Activated CD4-positive, alpha-beta T cell treated with anti-CD3 and anti-CD28 coated beads, Interleukin-2, amount 10 ng/mL, durations not matched to agents 24 days and 14 days (primary cell): ENCODE measurements around the gene MAP2K2. TPM values are rescaled to one million over a fixed set of nuclear protein-coding genes. Genes with fewer than 3 reads are reported as not detected.

ENCODE experiments used
- DNase-seq: peaks from one replicate; pipeline ENCODE4 v3.0.0; 2022
- H3K27ac Mint-ChIP-seq: one replicate; pipeline ENCODE4 v1.8.0; 2022; ENCODE audit warnings: mild to moderate bottlenecking, mixed read lengths
- H3K27me3 Mint-ChIP-seq: one replicate; pipeline ENCODE4 v1.8.0; 2022; ENCODE audit warnings: mixed read lengths
- H3K36me3 Mint-ChIP-seq: one replicate; pipeline ENCODE4 v1.8.0; 2022; ENCODE audit warnings: low read depth, mild to moderate bottlenecking, mixed read lengths
- H3K4me1 Mint-ChIP-seq: one replicate; pipeline ENCODE4 v1.8.0; 2021; ENCODE audit warnings: mixed read lengths
- H3K4me3 Mint-ChIP-seq: one replicate; pipeline ENCODE4 v1.8.0; 2022; ENCODE audit warnings: mild to moderate bottlenecking, moderate library complexity, mixed read lengths
- H3K9me3 Mint-ChIP-seq: one replicate; pipeline ENCODE4 v1.8.0; 2021; ENCODE audit warnings: mixed read lengths
- intact Hi-C: fragments of 100-400 bp; cut with micrococcal nuclease; formaldehyde crosslinking; loops from one replicate; pipeline ENCODE4 v1.15.1; 2023
- total RNA-seq: library from RNA; stranded (reverse); gene quantifications from 2 replicates; pipeline ENCODE4 v1.2.3, GENCODE V29; 2022

Gene MAP2K2
- total RNA-seq, 1 donor from 2014 or later: 135 TPM

GRCh38 chr19:4120559-4121272 lies 3.2 kb downstream of the MAP2K2 start:
- Mint-ChIP-seq H3K9me3 (no peaks in the 10 kb centered on the region), H3K4me3 (no peak overlapping the region), H3K36me3 (peaks cover 12% of the 10 kb centered on the region), H3K27me3 (no peaks in the 10 kb centered on the region), H3K4me1 (peaks cover 29% of the 10 kb centered on the region), H3K27ac (peak overlapping the region; percentile 12)
- intact Hi-C loops: loop anchor here (5.0 kb wide), 1 partner anchor 53 kb away; the partner anchor contains the start of gene ZBTB7A
- no peak for DNase-seq

GRCh38 chr19:4119763-4120162 lies 4.2 kb downstream of the MAP2K2 start:
- H3K4me3 Mint-ChIP-seq: no peak overlapping the region
- peaks cover 36% of the 10 kb centered on the region for H3K4me1 Mint-ChIP-seq
- no peaks in the 10 kb centered on the region for H3K27me3 Mint-ChIP-seq
- no peak for DNase-seq
- H3K36me3 Mint-ChIP-seq: peaks cover 15% of the 10 kb centered on the region
- peak overlapping the region; percentile 70 for H3K27ac Mint-ChIP-seq
- no peaks in the 10 kb centered on the region for H3K9me3 Mint-ChIP-seq
- intact Hi-C loops: loop anchor here (5.0 to 10.0 kb wide), 2 partner anchors 52 to 115 kb away; partner anchors contain the start of genes PIAS4 and ZBTB7A

GRCh38 chr19:4115818-4116385 lies 8.0 kb downstream of the MAP2K2 start:
- Mint-ChIP-seq H3K4me3 (no peak overlapping the region), H3K36me3 (peaks cover 36% of the 10 kb centered on the region), H3K9me3 (no peaks in the 10 kb centered on the region), H3K27me3 (no peaks in the 10 kb centered on the region), H3K27ac (no peak overlapping the region), H3K4me1 (peaks cover 24% of the 10 kb centered on the region)
- intact Hi-C loops: loop anchor here (10.0 kb wide), 1 partner anchor 111 kb away; the partner anchor contains the start of gene PIAS4
- DNase-seq: no peak

DNA sequence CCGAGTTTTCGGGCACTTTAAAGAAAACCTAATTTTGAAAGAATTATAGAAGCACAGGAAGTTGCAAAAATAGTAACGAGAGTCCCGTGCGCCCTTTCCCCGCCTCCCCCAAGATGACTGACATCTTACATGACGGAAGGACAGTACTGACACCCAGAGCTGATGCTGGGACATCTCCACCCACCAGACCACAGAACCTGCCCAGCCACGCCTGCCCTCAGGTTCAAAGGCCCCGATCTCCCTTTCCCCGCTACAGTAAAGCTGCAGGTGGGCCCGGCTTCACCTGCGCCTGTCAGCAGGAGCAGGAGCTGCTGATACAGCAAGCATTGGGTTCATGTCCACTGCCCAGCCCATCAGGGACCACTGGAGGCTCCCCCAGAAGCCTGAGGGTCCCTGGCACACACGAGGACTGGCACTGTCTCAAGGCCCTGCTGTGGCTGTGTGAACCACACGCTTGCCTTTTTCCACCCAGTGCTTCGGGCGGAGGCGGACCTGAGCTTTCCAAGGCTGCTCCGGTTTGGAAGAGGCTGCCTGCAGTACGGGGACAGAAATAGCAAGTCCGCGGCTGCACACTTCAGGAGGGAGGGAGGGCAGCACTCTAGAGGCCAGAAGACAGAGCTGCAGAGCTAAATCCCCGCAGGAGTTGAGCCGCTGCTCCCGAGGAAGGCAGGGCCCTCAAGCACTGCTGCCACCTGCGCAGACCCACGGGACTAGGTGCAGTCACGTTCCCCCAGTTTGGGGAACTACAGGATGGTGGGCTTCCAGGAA lies 8.7 kb downstream of the MAP2K2 start:
- no peaks in the 10 kb centered on the region for H3K9me3 Mint-ChIP-seq
- peaks cover 42% of the 10 kb centered on the region for H3K36me3 Mint-ChIP-seq
- peak overlapping the region; percentile 65 for H3K27ac Mint-ChIP-seq
- DNase-seq: peak; percentile 90
- peak overlapping the region; percentile 60 for H3K4me3 Mint-ChIP-seq
- H3K4me1 Mint-ChIP-seq: peaks cover 23% of the 10 kb centered on the region
- H3K27me3 Mint-ChIP-seq: no peaks in the 10 kb centered on the region
- intact Hi-C loops: loop anchor here (10.0 kb wide), 1 partner anchor 110 kb away; the partner anchor contains the start of gene PIAS4

GRCh38 chr19:4114181-4114580 lies 9.7 kb downstream of the MAP2K2 start:
- intact Hi-C loops: loop anchor here (10.0 kb wide), 1 partner anchor 109 kb away; the partner anchor contains the start of gene PIAS4
- peaks cover 28% of the 10 kb centered on the region for H3K4me1 Mint-ChIP-seq
- no peaks in the 10 kb centered on the region for H3K27me3 Mint-ChIP-seq
- peak overlapping the region; percentile 20 for H3K27ac Mint-ChIP-seq
- no peak overlapping the region for H3K4me3 Mint-ChIP-seq
- DNase-seq: no peak
- peaks cover 48% of the 10 kb centered on the region for H3K36me3 Mint-ChIP-seq
- no peaks in the 10 kb centered on the region for H3K9me3 Mint-ChIP-seq

DNA sequence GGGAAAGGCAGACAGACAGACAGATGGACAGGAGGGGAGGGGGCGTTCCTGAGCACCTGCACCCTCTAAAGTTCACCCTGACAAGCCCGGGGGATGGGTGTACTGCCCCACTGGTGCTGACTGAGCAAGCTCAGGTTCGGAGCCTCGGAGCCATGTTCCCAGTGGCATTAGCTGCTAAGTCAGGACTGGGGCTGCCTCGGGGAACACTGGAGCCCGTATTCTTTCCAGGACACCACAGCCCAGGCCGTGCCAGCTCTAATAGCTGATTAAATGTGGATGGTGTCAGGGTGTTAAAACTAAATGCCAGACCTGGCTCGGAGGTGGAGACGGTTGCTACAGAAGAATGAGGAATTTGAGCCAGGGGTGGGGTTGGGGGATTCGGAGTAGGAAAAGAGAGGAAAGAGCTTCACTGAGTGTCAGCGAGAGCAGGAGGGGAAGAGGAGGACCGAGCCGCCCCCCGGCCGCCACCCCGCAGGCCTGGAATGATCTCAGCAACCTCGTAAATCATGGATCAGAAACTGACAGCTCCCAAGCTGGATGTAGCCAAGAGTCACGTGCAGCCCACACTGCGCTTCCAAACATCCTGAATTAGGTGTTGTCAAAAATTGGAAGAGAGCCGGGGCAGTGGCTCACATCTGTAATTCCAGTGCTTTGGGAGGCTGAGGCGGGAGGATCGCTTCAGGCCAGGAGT lies 10.4 kb downstream of the MAP2K2 start:
- no peak for DNase-seq
- no peaks in the 10 kb centered on the region for H3K27me3 Mint-ChIP-seq
- H3K36me3 Mint-ChIP-seq: peaks cover 53% of the 10 kb centered on the region
- intact Hi-C loops: loop anchor here (10.0 kb wide), 1 partner anchor 109 kb away; the partner anchor contains the start of gene PIAS4
- H3K9me3 Mint-ChIP-seq: no peaks in the 10 kb centered on the region
- no peak overlapping the region for H3K4me3 Mint-ChIP-seq
- H3K27ac Mint-ChIP-seq: peak overlapping the region; percentile 14
- peaks cover 32% of the 10 kb centered on the region for H3K4me1 Mint-ChIP-seq

- intact Hi-C loops: loop anchor here (10.0 kb wide), 1 partner anchor 108 kb away; the partner anchor contains the start of gene PIAS4
- Mint-ChIP-seq H3K36me3 (peaks cover 56% of the 10 kb centered on the region), H3K27ac (no peak overlapping the region)
Measured at GRCh38 chr19:4112367-4112766, 11.6 kb downstream of the MAP2K2 start.

GRCh38 chr19:4109626-4109945 lies 14.3 kb downstream of the MAP2K2 start:
- H3K36me3 Mint-ChIP-seq: peaks cover 67% of the 10 kb centered on the region
- DNase-seq: no peak
- no peaks in the 10 kb centered on the region for H3K27me3 Mint-ChIP-seq
- intact Hi-C loops: no loop called here
- no peak overlapping the region for H3K27ac Mint-ChIP-seq
- no peaks in the 10 kb centered on the region for H3K9me3 Mint-ChIP-seq
- peaks cover 41% of the 10 kb centered on the region for H3K4me1 Mint-ChIP-seq
- no peak overlapping the region for H3K4me3 Mint-ChIP-seq

More at GRCh38 chr19:4112367-4112766, 11.6 kb downstream of the MAP2K2 start:
- no peaks in the 10 kb centered on the region for H3K27me3 Mint-ChIP-seq
- no peak for DNase-seq
- H3K4me1 Mint-ChIP-seq: peaks cover 34% of the 10 kb centered on the region
- no peaks in the 10 kb centered on the region for H3K9me3 Mint-ChIP-seq
- H3K4me3 Mint-ChIP-seq: no peak overlapping the region

DNA sequence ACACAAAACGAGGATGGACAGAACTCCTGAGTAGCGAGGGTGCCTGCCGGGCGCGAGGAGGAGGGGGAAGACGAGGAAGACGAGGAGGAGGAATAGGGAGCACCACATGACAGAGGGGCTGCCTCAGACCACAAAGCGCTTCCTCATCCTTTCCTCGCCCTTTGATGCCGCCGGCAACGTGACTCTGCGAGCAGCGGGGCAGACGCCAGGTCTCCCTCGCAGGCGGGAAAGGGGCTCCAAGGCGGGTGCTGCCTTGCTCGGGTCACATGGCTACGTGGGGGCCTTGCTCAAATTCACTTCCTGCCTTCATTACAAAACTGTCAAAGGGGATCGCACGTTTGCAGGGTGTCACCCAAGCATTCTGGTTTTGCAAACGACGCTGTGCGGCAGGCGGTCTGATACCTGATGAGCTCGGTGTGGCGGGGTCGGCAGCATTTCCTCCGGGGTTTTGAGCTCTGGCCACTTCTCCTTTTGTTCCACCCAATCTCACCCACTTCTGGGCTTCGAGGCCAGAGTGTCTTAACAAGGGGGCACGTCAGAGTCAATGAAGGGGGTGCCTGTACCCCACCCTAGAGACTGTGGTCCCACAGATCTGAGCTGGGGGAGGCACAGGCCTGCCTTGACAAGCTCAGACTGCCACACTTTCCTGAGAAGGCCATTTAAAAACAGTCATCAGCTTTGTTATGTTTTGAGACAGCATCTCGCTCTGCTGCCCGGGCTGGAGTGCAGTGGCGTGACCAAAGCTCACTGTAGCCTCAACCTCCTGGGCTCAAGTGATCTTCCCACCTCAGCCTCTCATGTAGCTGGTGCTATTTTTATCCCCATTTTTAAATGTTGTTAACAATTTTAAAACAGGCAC lies 14.9 kb downstream of the MAP2K2 start:
- intact Hi-C loops: no loop called here
- Mint-ChIP-seq H3K27me3 (no peaks in the 10 kb centered on the region), H3K4me3 (peak overlapping the region; percentile 58), H3K4me1 (peaks cover 41% of the 10 kb centered on the region), H3K36me3 (peaks cover 65% of the 10 kb centered on the region), H3K9me3 (no peaks in the 10 kb centered on the region), H3K27ac (peak overlapping the region; percentile 85)
- DNase-seq: peak; percentile 84

DNA sequence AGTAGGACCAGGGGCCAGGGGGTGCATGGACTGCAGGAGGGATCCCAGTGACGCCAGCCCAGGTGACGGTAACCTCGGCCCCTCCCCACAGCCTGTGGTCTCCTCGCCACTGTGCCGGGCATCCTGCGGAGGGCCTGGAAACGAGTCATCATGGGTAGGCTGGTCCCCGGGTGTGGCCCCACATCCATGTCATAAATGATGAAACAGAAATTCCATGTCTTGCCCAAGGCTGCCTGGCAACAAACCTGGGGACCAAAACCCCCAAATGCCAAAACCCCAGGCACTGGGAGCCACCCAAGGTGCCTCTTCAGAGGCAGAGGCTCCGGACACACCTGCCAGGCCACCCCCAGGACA lies 20.9 kb downstream of the MAP2K2 start:
- intact Hi-C loops: loop anchor here (5.0 kb wide), 1 partner anchor 36 kb away; the partner anchor contains the start of gene ZBTB7A
- Mint-ChIP-seq H3K36me3 (peaks cover 37% of the 10 kb centered on the region), H3K27ac (peak overlapping the region; percentile 77), H3K4me1 (peaks cover 27% of the 10 kb centered on the region), H3K4me3 (no peak overlapping the region), H3K27me3 (no peaks in the 10 kb centered on the region), H3K9me3 (no peaks in the 10 kb centered on the region)
- peak; percentile 67 for DNase-seq

GRCh38 chr19:4102339-4103079 lies 21.4 kb downstream of the MAP2K2 start:
- H3K9me3 Mint-ChIP-seq: no peaks in the 10 kb centered on the region
- peaks cover 26% of the 10 kb centered on the region for H3K4me1 Mint-ChIP-seq
- H3K4me3 Mint-ChIP-seq: no peak overlapping the region
- intact Hi-C loops: loop anchor here (5.0 kb wide), 1 partner anchor 35 kb away; the partner anchor contains the start of gene ZBTB7A
- no peak for DNase-seq
- no peak overlapping the region for H3K27ac Mint-ChIP-seq
- no peaks in the 10 kb centered on the region for H3K27me3 Mint-ChIP-seq
- H3K36me3 Mint-ChIP-seq: peaks cover 35% of the 10 kb centered on the region

DNA sequence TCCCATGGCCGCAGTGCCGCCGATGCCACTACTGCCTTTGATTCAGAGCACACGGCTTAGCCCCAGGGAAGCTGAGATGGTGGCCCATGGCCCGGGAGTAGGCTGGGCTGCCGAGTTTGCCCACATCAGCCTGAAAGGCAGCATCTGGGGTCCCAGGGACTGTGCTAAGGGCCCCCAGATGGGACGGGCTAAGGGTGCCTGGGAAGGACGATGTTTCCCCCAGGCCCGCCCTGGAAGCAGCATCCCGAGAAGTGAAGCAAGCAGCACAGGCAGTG lies 22.5 kb downstream of the MAP2K2 start:
- H3K27me3 Mint-ChIP-seq: no peaks in the 10 kb centered on the region
- no peak overlapping the region for H3K4me3 Mint-ChIP-seq
- intact Hi-C loops: loop anchor here (5.0 kb wide), 1 partner anchor 34 kb away; the partner anchor contains the start of gene ZBTB7A
- peaks cover 35% of the 10 kb centered on the region for H3K36me3 Mint-ChIP-seq
- DNase-seq: no peak
- H3K9me3 Mint-ChIP-seq: no peaks in the 10 kb centered on the region
- no peak overlapping the region for H3K27ac Mint-ChIP-seq
- H3K4me1 Mint-ChIP-seq: peaks cover 19% of the 10 kb centered on the region
